GM12872 (cell line): ENCODE results near the gene OR2L2.

ENCODE experiments used
- CTCF ChIP-seq: IDR thresholded peaks from 3 replicates; pipeline ENCODE4 v1.5.1; 2011; ENCODE audit warnings: low read depth, mild to moderate bottlenecking, low read length, moderate library complexity; ENCODE audit not compliant: insufficient read depth

Gene OR2L2

GRCh38 chr1:248029770-248030169, at the start of gene OR2L2:
OR2L2 (plus strand) TSS chr1:248030070; CDS start chr1:248038268, 8,198 bp downstream.
- no peak for TF ChIP-seq CTCF

DNA sequence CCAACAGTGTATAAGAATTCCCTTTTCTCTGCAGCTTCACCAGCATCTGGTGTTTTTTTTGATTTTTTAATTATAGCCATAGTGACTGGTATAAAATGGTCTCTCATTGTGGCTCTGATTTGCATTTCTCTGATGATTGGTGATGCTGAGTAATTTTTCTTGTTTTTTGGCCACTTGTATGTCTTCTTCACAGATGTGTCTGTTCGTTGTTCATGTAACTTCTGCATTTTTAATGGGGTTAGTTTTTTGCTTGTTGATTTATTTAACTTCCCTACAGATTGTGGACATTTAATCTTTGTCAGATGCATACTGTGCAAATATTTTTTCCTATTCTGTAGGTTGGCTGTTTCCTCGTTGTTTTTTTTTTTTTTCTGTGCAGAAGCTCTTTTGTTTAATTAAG, 36.9 kb upstream of the OR2L2 start:
- no peak for TF ChIP-seq CTCF

DNA sequence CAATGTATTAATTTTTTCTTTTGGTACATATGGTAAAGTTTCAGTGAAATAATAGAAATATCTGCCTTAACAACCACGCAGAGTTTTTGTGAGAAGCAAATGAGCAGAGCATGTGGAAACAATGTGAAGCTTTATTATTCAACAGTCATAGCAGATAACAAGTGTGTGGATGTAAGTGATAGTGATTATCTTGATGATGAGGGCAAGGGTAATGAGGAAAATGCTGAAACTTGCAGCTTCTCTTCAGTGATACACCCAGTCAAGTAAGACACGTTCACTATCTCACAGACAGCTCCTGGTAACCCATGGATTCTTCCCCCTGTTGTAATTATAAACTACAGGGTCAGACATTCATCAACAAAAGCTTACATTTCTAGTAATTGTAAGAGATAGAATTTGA, 31.1 kb upstream of the OR2L2 start:
- no peak for TF ChIP-seq CTCF

- TF ChIP-seq CTCF = no peak
These were observed 29.7 kb upstream of the OR2L2 start for GRCh38 chr1:248000169-248000568.

DNA sequence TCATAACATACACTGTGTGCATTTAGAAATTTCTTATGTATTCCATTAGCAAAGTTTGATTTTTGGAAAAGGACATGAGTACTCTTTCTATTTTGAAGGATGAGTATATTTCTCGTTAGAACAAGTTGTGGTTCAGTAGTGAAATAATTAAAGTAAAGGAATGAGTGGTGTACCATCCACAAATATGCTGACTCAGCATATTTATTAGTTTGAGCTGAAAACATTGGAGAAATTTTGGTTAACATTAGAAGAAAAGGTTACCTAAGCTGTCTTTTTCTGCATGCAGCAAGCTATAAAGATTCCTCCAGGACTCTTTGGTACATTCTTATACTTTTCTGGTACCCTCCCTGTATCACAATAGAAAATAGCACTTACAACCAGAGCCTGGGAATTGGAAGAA, 22.1 kb upstream of the OR2L2 start:
- TF ChIP-seq CTCF = no peak

- TF ChIP-seq CTCF = no peak
These were observed 20.2 kb upstream of the OR2L2 start for GRCh38 chr1:248009681-248010080.

DNA sequence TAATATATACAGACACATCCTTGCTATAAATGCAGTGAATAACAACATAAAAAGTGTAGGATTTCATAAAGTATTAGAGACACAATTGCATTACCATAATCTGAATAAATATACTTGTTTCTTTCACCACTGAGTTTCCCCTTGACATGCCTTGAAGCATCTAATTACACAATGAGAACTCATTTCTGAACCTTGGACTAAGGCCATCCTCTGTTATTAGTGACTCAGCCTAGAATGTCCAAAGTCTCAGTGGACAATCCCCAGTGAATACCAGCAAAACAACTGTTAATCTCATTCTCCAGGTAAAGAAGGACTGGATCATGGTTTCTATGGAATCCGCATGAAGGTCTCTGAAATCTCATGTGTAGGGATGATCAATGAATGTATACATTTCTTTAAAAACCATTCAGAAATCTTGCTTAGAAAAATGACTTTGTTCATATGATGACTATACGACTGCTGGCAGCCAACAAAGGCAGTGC, 16.6 kb upstream of the OR2L2 start, which contains the start of gene OR2L5:
TSS of gene OR2L5 (plus strand) at position 432 of the 482 bp plus-strand sequence. CDS start 8,288 bp downstream, outside the sequence.
- no peak for TF ChIP-seq CTCF
